Raji (cell line): Measurements from ENCODE around the gene VARS1.

Source experiments
- POLR2A ChIP-seq: IDR thresholded peaks from 2 replicates; pipeline ENCODE4 v1.6.1; 2011; ENCODE audit warnings: low read depth, low read length, control low read depth; ENCODE audit not compliant: insufficient read depth

VARS1 gene

GRCh38 chr6:31795616-31796298, at the start of gene VARS1:
Gene VARS1, minus strand, starts transcription at chr6:31795752. Its CDS starts 535 bp downstream, at chr6:31795217.
- TF ChIP-seq POLR2A: peak; percentile 61

- TF ChIP-seq POLR2A: no peak
These were observed 49.0 kb upstream of the VARS1 start for GRCh38 chr6:31844507-31844906.

- TF ChIP-seq POLR2A: no peak; the same call in 1 of the 2 replicates
These were observed 46.5 kb upstream of the VARS1 start for GRCh38 chr6:31842053-31842452.

- TF ChIP-seq POLR2A: no peak
These were observed 43.4 kb upstream of the VARS1 start for GRCh38 chr6:31838968-31839367.

- TF ChIP-seq POLR2A: no peak
These were observed 42.0 kb upstream of the VARS1 start for GRCh38 chr6:31837369-31838113.

GRCh38 chr6:31836474-31837368, 41.2 kb upstream of the VARS1 start:
- TF ChIP-seq POLR2A: no peak

GRCh38 chr6:31836047-31836473, 40.5 kb upstream of the VARS1 start:
- TF ChIP-seq POLR2A: peak; percentile 26; the same call in 1 of the 2 replicates

- peak; percentile 90 for TF ChIP-seq POLR2A
These were observed 39.1 kb upstream of the VARS1 start for GRCh38 chr6:31834367-31835250.

- no peak for TF ChIP-seq POLR2A
These were observed 36.0 kb upstream of the VARS1 start for GRCh38 chr6:31831350-31832215.

GRCh38 chr6:31830886-31831335, 35.4 kb upstream of the VARS1 start:
- 0 out of 2 replicates have a peak, but pooled peaks have one; percentile 28 for TF ChIP-seq POLR2A

- TF ChIP-seq POLR2A: no peak
These were observed 34.2 kb upstream of the VARS1 start for GRCh38 chr6:31829633-31830283.

- peak; percentile 97 for TF ChIP-seq POLR2A
These were observed 31.9 kb upstream of the VARS1 start, which contains the start of gene HSPA1B for GRCh38 chr6:31827286-31828079. Gene HSPA1B, plus strand, starts transcription at chr6:31827738. Its CDS starts 213 bp downstream, at chr6:31827951.
